ENCODE measurements around the gene CFAP210.

DNA sequence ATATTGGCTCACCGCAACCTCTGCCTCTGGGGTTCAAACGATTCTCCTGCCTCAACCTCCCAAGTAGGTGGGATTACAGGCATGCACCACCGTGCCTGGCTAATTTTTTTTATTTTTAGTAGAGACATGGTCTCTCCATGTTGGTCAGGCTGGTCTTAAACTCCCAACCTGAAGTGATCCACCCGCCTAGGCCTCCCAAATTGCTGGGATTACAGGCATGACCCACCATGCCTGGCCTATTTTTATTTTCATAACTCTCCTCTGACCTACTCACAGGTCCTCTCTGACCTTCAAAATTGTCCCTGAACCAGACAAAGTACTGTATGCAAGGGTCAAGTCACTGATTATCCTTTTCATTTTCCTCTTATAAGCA is 23.5 kb upstream of the CFAP210 start:
- no peak for TF ChIP-seq POLR2AphosphoS5 (IDR thresholded peaks at IDR 0.05; ENCODE audit: low read depth, low read length)
- TF ChIP-seq SIN3A (IDR thresholded peaks at IDR 0.05; ENCODE audit: borderline replicate concordance, insufficient read depth, low read length) = no peak
- TF ChIP-seq TAF1 (IDR thresholded peaks at IDR 0.05; ENCODE audit: borderline replicate concordance, insufficient read depth, low read length) = no peak
- TF ChIP-seq, protein P1, sequence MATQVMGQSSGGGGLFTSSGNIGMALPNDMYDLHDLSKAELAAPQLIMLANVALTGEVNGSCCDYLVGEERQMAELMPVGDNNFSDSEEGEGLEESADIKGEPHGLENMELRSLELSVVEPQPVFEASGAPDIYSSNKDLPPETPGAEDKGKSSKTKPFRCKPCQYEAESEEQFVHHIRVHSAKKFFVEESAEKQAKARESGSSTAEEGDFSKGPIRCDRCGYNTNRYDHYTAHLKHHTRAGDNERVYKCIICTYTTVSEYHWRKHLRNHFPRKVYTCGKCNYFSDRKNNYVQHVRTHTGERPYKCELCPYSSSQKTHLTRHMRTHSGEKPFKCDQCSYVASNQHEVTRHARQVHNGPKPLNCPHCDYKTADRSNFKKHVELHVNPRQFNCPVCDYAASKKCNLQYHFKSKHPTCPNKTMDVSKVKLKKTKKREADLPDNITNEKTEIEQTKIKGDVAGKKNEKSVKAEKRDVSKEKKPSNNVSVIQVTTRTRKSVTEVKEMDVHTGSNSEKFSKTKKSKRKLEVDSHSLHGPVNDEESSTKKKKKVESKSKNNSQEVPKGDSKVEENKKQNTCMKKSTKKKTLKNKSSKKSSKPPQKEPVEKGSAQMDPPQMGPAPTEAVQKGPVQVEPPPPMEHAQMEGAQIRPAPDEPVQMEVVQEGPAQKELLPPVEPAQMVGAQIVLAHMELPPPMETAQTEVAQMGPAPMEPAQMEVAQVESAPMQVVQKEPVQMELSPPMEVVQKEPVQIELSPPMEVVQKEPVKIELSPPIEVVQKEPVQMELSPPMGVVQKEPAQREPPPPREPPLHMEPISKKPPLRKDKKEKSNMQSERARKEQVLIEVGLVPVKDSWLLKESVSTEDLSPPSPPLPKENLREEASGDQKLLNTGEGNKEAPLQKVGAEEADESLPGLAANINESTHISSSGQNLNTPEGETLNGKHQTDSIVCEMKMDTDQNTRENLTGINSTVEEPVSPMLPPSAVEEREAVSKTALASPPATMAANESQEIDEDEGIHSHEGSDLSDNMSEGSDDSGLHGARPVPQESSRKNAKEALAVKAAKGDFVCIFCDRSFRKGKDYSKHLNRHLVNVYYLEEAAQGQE (IDR thresholded peaks at IDR 0.05; ENCODE audit: insufficient read depth in 1 of 2, low read depth in 2 of 2, low read length in 2 of 2) = no peak
- TF ChIP-seq FOXP2 (optimal IDR thresholded peaks at IDR 0.05; ENCODE audit: borderline replicate concordance, extremely low read depth, extremely low read length, insufficient read depth) = no peak
